H9 (cell line): ENCODE measurements around the gene STARD10. TPM values are rescaled to one million over a fixed set of nuclear protein-coding genes. Genes with fewer than 3 reads are reported as not detected.
A peak's percentile ranks its signal among the peaks of the same experiment; 100 is the strongest.

Experiments used
- DNase-seq: peaks from one replicate; pipeline ENCODE4 v3.0.0-alpha.2; 2017
- H2AFZ ChIP-seq: one replicate; pipeline ENCODE4 v1.6.1; 2013; ENCODE audit warnings: mild to moderate bottlenecking, low read length, control low read depth, moderate library complexity
- H2AK5ac ChIP-seq: 2 replicates; pipeline ENCODE4 v1.6.1; 2013; ENCODE audit warnings: low read length, control low read depth, mixed read lengths; ENCODE audit not compliant: insufficient read length
- H2BK120ac ChIP-seq: one replicate; pipeline ENCODE4 v1.6.1; 2013; ENCODE audit warnings: low read depth, mild to moderate bottlenecking, low read length, control low read depth, inconsistent platforms; ENCODE audit not compliant: poor library complexity, severe bottlenecking
- H2BK12ac ChIP-seq: 2 replicates; pipeline ENCODE4 v1.6.1; 2013; ENCODE audit warnings: low read length, control low read depth, mixed read lengths, low read depth; ENCODE audit not compliant: insufficient read length
- H2BK15ac ChIP-seq: 2 replicates; pipeline ENCODE4 v1.6.1; 2013; ENCODE audit warnings: low read depth, low read length, control low read depth
- H2BK20ac ChIP-seq: one replicate; pipeline ENCODE4 v1.6.1; 2013; ENCODE audit warnings: low read depth, mild to moderate bottlenecking, low read length, control low read depth, inconsistent platforms; ENCODE audit not compliant: poor library complexity, severe bottlenecking
- H2BK5ac ChIP-seq: 2 replicates; pipeline ENCODE4 v1.6.1; 2013; ENCODE audit warnings: low read length, control low read depth, mixed read lengths; ENCODE audit not compliant: insufficient read length
- H3K14ac ChIP-seq: 2 replicates; pipeline ENCODE4 v1.6.1; 2013; ENCODE audit warnings: low read length, control low read depth; ENCODE audit not compliant: insufficient read depth
- H3K18ac ChIP-seq: 2 replicates; pipeline ENCODE4 v1.6.1; 2013; ENCODE audit warnings: low read depth, mild to moderate bottlenecking, mixed read lengths, low read length, control low read depth; ENCODE audit not compliant: insufficient read length
- H3K23ac ChIP-seq: 2 replicates; pipeline ENCODE4 v1.6.1; 2013; ENCODE audit warnings: low read length, control low read depth, mixed read lengths, low read depth; ENCODE audit not compliant: insufficient read length
- H3K23me2 ChIP-seq: 2 replicates; pipeline ENCODE4 v1.6.1; 2013; ENCODE audit warnings: low read depth, mild to moderate bottlenecking, mixed read lengths, low read length, control low read depth; ENCODE audit not compliant: insufficient read length, poor library complexity, severe bottlenecking
- H3K27ac ChIP-seq: 2 replicates; pipeline ENCODE4 v1.5.1; 2013; ENCODE audit warnings: low read length, control low read depth, mixed read lengths, low read depth; ENCODE audit not compliant: insufficient read length
- H3K27me3 ChIP-seq: 2 replicates; pipeline ENCODE4 v1.6.1; 2013; ENCODE audit warnings: low read length, control low read depth, inconsistent platforms; ENCODE audit not compliant: insufficient read depth
- H3K4ac ChIP-seq: 2 replicates; pipeline ENCODE4 v1.6.1; 2013; ENCODE audit warnings: low read depth, mild to moderate bottlenecking, control low read depth, inconsistent platforms, low read length, moderate library complexity
- H3K4me1 ChIP-seq: 2 replicates; pipeline ENCODE4 v1.6.1; 2013; ENCODE audit warnings: low read length, control low read depth, inconsistent platforms; ENCODE audit not compliant: insufficient read depth
- H3K4me2 ChIP-seq: 2 replicates; pipeline ENCODE4 v1.6.1; 2013; ENCODE audit warnings: low read length, control low read depth, mixed read lengths; ENCODE audit not compliant: insufficient read length, insufficient read depth
- H3K56ac ChIP-seq: 2 replicates; pipeline ENCODE4 v1.6.1; 2013; ENCODE audit warnings: low read depth, mild to moderate bottlenecking, mixed read lengths, low read length, control low read depth; ENCODE audit not compliant: insufficient read length
- H3K79me1 ChIP-seq: 2 replicates; pipeline ENCODE4 v1.6.1; 2013; ENCODE audit warnings: low read depth, mild to moderate bottlenecking, moderate library complexity, low read length, control low read depth, inconsistent platforms; ENCODE audit not compliant: insufficient read depth, poor library complexity, severe bottlenecking
- H3K79me2 ChIP-seq: 2 replicates; pipeline ENCODE4 v1.6.1; 2013; ENCODE audit warnings: low read length, control low read depth, inconsistent platforms; ENCODE audit not compliant: insufficient read depth
- H3K9ac ChIP-seq: 2 replicates; pipeline ENCODE4 v1.6.1; 2013; ENCODE audit warnings: low read length, control low read depth, mixed read lengths; ENCODE audit not compliant: insufficient read length; ENCODE audit errors: extremely low read depth
- H3K9me3 ChIP-seq: one replicate; pipeline ENCODE4 v1.6.1; 2013; ENCODE audit warnings: low read depth, low read length, inconsistent platforms; ENCODE audit not compliant: control insufficient read depth
- H3T11ph ChIP-seq: one replicate; pipeline ENCODE4 v1.6.1; 2013; ENCODE audit warnings: mild to moderate bottlenecking, low read length, control low read depth, inconsistent platforms
- H4K20me1 ChIP-seq: one replicate; pipeline ENCODE4 v1.6.1; 2013; ENCODE audit not compliant: control insufficient read depth, insufficient read length, insufficient read depth
- H4K5ac ChIP-seq: 2 replicates; pipeline ENCODE4 v1.6.1; 2013; ENCODE audit warnings: low read depth, mild to moderate bottlenecking, mixed read lengths, low read length, control low read depth; ENCODE audit not compliant: insufficient read length
- H4K8ac ChIP-seq: replicated peaks from 2 replicates; pipeline ENCODE4 v1.6.1; 2013; ENCODE audit warnings: low read length, control low read depth, mixed read lengths, low read depth; ENCODE audit not compliant: insufficient read length
- H4K91ac ChIP-seq: 2 replicates; pipeline ENCODE4 v1.6.1; 2013; ENCODE audit warnings: low read depth, mild to moderate bottlenecking, moderate library complexity, mixed read lengths, low read length, control low read depth; ENCODE audit not compliant: insufficient read length
- H3K27ac Mint-ChIP-seq, 3 experiments: 2 replicates in 2 of 3; 3 replicates in 1 of 3; pipeline ENCODE4 v1.8.0; 2020 to 2021; ENCODE audit warnings: mixed read lengths in 3 of 3, mild to moderate bottlenecking in 1 of 3, moderate library complexity in 1 of 3
- H3K27me3 Mint-ChIP-seq: 2 replicates; pipeline ENCODE4 v1.8.0; 2021; ENCODE audit warnings: low read depth, mild to moderate bottlenecking, moderate library complexity, mixed read lengths
- H3K36me3 Mint-ChIP-seq, 3 experiments: 2 replicates in 2 of 3; 3 replicates in 1 of 3; pipeline ENCODE4 v1.8.0; 2020 to 2021; ENCODE audit warnings: low read depth in 3 of 3, mixed read lengths in 3 of 3; ENCODE audit not compliant: insufficient read depth in 1 of 3
- H3K4me1 Mint-ChIP-seq, 2 experiments: 2 replicates each; pipeline ENCODE4 v1.8.0; 2020; ENCODE audit warnings: mixed read lengths in 2 of 2
- H3K4me3 Mint-ChIP-seq, 2 experiments: 2 replicates in 1 of 2; 3 replicates in 1 of 2; pipeline ENCODE4 v1.8.0; 2020 to 2021; ENCODE audit warnings: mild to moderate bottlenecking in 2 of 2, mixed read lengths in 2 of 2, moderate library complexity in 1 of 2
- H3K9me3 Mint-ChIP-seq, 2 experiments: 2 replicates in 1 of 2; 3 replicates in 1 of 2; pipeline ENCODE4 v1.8.0; 2020; ENCODE audit warnings: mild to moderate bottlenecking in 2 of 2, mixed read lengths in 2 of 2, moderate library complexity in 1 of 2
- CTCF ChIP-seq: fragments of 200-600 bp; sonication (generic); conservative IDR thresholded peaks from 3 replicates; pipeline ENCODE4 v1.8.0; 2021; ENCODE audit warnings: antibody characterized with exemption, mild to moderate bottlenecking
- WGBS: extraction: QIAGEN DNeasy Blood & Tissue Kit; methylation state at CpG from one replicate; pipeline ENCODE4 v1.1.7; 2013; ENCODE audit warnings: missing lambda C conversion rate, low lambda C conversion rate, mixed read lengths; ENCODE audit not compliant: insufficient read length; ENCODE audit errors: extremely low coverage; 5-methylcytosine and 5-hydroxymethylcytosine counted together
- total RNA-seq: library from RNA; stranded (reverse); gene quantifications from 2 replicates; pipeline ENCODE4 v1.2.1, GENCODE V29; 2021

The STARD10 gene
- total RNA-seq, 1 experiment from 2014 or later: 24.4 TPM

- H4K91ac ChIP-seq: no peak overlapping the region
- H3K4me2 ChIP-seq: no peak overlapping the region
- H2BK12ac ChIP-seq: no peak overlapping the region
- H3K18ac ChIP-seq: no peak overlapping the region
- H2BK20ac ChIP-seq: no peak overlapping the region
- H2BK5ac ChIP-seq: no peak overlapping the region
- no peak overlapping the region for H3K4me3 Mint-ChIP-seq
- no peaks in the 10 kb centered on the region for H3K79me1 ChIP-seq
- H2AFZ ChIP-seq: no peak overlapping the region
- no peak overlapping the region for H2AK5ac ChIP-seq
- peaks cover 0 to 3% (median 0%) of the 10 kb centered on the region in 3 experiments; a peak in 1 of 7 replicates for H3K36me3 Mint-ChIP-seq
- H4K8ac ChIP-seq: no peak overlapping the region
- H3K4me1 Mint-ChIP-seq: peaks cover 9% of the 10 kb centered on the region in 2 experiments
- H3K56ac ChIP-seq: no peak overlapping the region
- no peak overlapping the region for H3K4ac ChIP-seq
- no peaks in the 10 kb centered on the region for H3K4me1 ChIP-seq
- peaks cover 4% of the 10 kb centered on the region; the same call in 1 of the 2 replicates for H3K27me3 Mint-ChIP-seq
- no peak for TF ChIP-seq CTCF
- no peak overlapping the region for H3K9ac ChIP-seq
- no peaks in the 10 kb centered on the region for H3K27me3 ChIP-seq
- H3K14ac ChIP-seq: no peak overlapping the region
- no peak overlapping the region for H3K23ac ChIP-seq
- WGBS: no CpG with 5 or more reads among the region's 4 CpGs
- no peak for DNase-seq
- no peak overlapping the region for H2BK15ac ChIP-seq
- no peak overlapping the region for H3T11ph ChIP-seq
- H3K27ac ChIP-seq: no peak overlapping the region
- H3K27ac Mint-ChIP-seq: peak overlapping the region in 1 of 3 experiments; percentile 45; a peak in 3 of 7 replicates
- no peak overlapping the region for H2BK120ac ChIP-seq
- no peaks in the 10 kb centered on the region for H3K9me3 Mint-ChIP-seq
- H4K20me1 ChIP-seq: no peaks in the 10 kb centered on the region
- H3K79me2 ChIP-seq: no peaks in the 10 kb centered on the region
- H4K5ac ChIP-seq: no peak overlapping the region
- no peaks in the 10 kb centered on the region for H3K9me3 ChIP-seq
- no peaks in the 10 kb centered on the region for H3K23me2 ChIP-seq
These were observed 42.3 kb upstream of the STARD10 start for GRCh38 chr11:72836111-72836510.
